HG03460 (cell line): ENCODE data around the gene ZNF93.
"Not testable (repeated sequence)": the region's sequence is repeated elsewhere in the genome, so short reads cannot be mapped to it uniquely, and the experiment has no call there.

Experiments
- ATAC-seq: cut with Tn5 transposase; IDR thresholded peaks from one replicate; pipeline ENCODE4 v1.9.1; 2021; ENCODE audit not compliant: unreplicated experiment

ZNF93 gene

DNA sequence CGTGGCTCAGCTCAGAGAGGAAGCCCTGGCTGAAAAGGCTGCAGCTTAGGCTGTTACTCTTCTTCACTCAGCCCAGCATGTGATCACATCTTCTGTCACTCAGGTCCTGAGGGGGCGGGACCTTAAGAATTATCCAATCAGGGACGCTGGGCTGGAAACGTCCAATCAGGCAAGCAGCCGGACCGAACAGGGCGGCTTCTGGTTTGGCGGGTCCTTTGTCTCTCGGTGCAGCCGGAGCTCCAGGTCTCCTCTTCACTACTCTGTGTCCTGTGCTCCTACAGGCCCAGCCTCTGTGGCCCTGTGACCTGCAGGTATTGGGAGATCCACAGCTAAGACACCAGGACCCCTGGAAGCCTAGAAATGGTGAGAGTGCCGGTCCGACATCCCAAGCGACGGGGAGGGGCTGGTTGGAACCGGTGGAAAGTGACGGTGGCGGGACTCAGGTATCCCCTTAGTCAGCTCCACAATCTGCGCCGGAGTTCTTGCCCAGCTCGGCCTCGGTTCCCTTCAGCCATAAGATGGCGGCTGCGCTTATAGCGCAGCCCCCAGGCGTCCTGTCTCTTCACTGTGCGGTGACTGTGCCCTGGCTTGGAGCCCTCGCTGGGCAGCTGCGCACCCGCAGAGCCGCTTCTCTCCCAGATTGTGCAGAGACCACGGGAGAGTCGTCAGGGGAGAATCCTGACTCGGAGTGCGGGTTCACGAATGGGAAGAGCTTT is at the start of gene ZNF93:
TSS of gene ZNF93 (plus strand) at position 218 of the 716 bp plus-strand sequence. CDS start at position 361, 143 bp downstream.
- ATAC-seq = peak; percentile 87

- not testable (repeated sequence) for ATAC-seq
These were observed 49.0 kb upstream of the ZNF93 start for GRCh38 chr19:19851740-19852139.

GRCh38 chr19:19858751-19859150 is 42.0 kb upstream of the ZNF93 start:
- ATAC-seq = no peak

DNA sequence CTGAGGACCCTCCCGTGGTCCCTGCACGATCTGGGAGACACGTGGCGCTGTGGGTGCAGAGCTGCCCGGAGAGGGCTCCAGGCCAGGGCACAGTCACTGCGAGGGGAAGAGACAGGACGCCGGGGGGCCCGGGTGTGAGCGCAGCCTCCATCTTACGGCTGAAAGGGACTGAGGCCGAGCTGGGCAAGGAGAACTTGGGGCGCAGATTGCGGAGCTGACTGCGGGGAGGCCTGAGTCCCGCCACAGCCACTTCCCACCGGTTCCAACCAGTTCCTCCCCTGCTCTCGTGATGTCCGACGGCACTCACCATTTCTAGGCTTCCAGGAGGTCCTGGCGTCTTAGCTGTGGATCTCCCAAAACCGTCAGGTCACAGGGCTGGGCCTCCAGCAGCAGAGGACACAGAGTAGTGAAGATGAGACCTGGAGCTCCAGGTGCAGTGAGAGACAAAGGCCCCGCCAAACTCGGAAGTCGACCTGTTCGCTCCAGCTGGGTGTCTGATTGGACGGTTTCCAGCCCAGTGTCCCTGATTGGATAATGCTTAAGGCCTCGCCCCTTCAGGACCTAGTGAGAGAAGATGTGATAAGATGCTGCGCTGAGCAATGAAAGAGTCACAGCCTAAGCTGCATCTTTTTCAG is 39.9 kb upstream of the ZNF93 start:
- no peak for ATAC-seq

- peak; percentile 95 for ATAC-seq
These were observed 34.8 kb upstream of the ZNF93 start, which contains the start of gene ZNF253 for GRCh38 chr19:19865750-19866610. ZNF253 (plus strand) TSS chr19:19865882; CDS start chr19:19865997, 115 bp downstream.

- ATAC-seq = no peak
These were observed 34.0 kb upstream of the ZNF93 start for GRCh38 chr19:19866611-19867248.

GRCh38 chr19:19870086-19870485 is 30.7 kb upstream of the ZNF93 start:
- ATAC-seq = not testable (repeated sequence)

- no peak for ATAC-seq
These were observed 28.8 kb upstream of the ZNF93 start for GRCh38 chr19:19871932-19872331.

GRCh38 chr19:19873381-19873780 is 27.4 kb upstream of the ZNF93 start:
- ATAC-seq = no peak

- ATAC-seq = no peak
These were observed 23.0 kb upstream of the ZNF93 start for GRCh38 chr19:19877724-19878123.

DNA sequence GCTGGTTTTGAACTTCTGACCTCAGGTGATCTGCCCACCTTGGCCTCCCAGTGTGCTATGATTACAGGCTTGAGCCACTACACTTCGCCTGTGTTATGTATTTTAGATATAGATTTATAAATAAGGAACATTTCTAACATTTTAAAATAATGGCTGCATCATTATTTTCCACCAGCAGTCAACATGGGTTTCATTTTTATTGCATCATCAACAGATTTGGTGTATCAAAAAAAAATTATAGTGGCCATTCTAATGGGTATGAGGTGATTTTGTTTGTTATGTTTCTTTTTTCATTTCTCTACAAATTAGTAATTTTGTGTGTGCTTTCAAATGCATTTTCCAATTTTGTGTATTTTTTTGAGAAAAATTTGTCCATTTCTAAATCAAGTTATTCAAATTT is 16.2 kb upstream of the ZNF93 start:
- ATAC-seq = no peak

DNA sequence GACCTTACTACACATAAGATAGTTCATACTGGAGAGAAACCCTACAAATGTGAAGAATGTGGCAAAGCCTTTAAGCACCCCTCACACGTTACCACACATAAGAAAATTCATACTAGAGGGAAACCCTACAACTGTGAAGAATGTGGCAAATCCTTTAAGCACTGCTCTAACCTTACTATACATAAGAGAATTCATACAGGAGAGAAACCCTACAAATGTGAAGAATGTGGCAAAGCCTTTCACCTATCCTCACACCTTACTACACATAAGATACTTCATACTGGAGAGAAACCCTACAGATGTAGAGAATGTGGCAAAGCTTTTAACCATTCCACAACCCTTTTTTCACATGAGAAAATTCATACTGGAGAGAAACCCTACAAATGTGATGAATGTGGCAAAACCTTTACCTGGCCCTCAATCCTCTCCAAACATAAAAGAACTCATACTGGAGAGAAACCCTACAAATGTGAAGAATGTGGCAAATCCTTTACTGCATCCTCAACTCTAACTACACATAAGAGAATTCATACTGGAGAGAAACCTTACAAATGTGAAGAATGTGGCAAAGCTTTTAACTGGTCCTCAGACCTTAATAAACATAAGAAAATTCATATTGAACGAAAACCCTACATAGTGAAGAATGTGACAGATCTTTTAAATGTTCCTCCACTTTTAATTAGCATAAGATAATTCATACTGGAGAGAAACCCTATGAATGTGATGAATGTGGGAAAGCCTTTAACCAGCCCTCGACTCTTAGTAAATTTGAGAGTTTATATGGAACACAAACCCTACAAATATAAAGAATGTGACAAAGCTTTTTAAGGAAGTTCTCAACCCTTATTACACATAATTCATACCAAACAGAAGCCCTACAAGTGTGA is 8.4 kb upstream of the ZNF93 start:
- not testable (repeated sequence) for ATAC-seq

- no peak for ATAC-seq
These were observed 512 bp upstream of the ZNF93 start for GRCh38 chr19:19900139-19900728.

GRCh38 chr19:19907551-19907950 is 6.8 kb downstream of the ZNF93 start:
- not testable (repeated sequence) for ATAC-seq

- ATAC-seq = no peak
These were observed 8.9 kb downstream of the ZNF93 start for GRCh38 chr19:19909654-19910053.

DNA sequence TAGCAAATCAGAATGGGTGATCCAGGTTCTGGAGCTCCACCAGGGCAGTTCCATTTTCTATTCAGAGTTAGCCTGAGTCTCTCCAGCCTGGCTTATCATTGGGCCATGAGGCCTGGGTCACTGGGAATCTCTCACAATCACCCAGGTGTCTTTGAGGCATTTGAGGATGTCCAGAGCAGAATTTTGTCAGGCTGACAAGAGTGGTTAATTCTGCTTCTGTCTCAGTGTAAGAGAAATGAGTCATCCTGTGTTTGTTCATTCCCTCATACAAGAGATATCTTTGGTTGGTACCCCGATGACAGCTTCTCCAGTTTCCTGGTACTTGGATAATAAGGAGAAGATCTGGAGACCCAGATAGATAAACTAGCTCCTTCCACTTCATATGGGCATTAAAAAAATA is 10.4 kb downstream of the ZNF93 start:
- ATAC-seq = no peak

- ATAC-seq = no peak
These were observed 13.8 kb downstream of the ZNF93 start for GRCh38 chr19:19914596-19914995.

DNA sequence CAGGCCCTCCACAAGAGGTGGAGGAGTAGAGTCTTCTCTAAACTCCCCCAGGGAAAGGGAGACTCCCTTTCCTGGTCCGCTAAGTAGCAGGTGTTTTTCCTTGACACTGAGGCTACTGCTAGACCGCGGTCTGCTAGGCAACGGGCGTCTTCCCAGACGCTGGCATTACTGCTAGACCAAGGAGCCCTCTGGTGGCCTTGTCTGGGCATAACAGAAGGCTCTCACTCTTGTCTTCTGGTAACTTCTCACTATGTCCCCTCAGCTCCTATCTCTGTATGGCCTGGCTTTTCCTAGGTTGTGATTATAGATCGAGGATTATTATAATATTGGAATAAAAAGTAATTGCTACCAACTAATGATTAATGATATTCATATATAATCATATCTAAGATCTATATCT is 29.7 kb downstream of the ZNF93 start:
- not testable (repeated sequence) for ATAC-seq

- ATAC-seq = not testable (repeated sequence)
These were observed 32.9 kb downstream of the ZNF93 start for GRCh38 chr19:19933432-19934314.
